Activated CD4-positive, alpha-beta T cell treated with anti-CD3 and anti-CD28 coated beads, Interleukin-2, amount 50 U/mL, for 24 hours (primary cell): ENCODE data around the gene DEFB132.

ENCODE experiments used
- DNase-seq, 2 donors: peaks; one replicate each; pipeline ENCODE4 v3.0.0-alpha.2; 2020; ENCODE audit warnings: low read depth in 1 of 2, low spot score in 1 of 2

DEFB132 gene

GRCh38 chr20:297098-297924 is 39.8 kb downstream of the DEFB132 start, which contains the start of gene ZCCHC3:
Gene ZCCHC3 (plus strand): TSS chr20:297570. CDS start chr20:297587, 17 bp downstream.
- DNase-seq = peak; percentile 63 to 73

- DNase-seq = peak in 1 of 2 donors; percentile 13
Observed at GRCh38 chr20:297925-298775, 40.6 kb downstream of the DEFB132 start.

GRCh38 chr20:298776-299391 is 41.4 kb downstream of the DEFB132 start:
- no peak for DNase-seq

- no peak for DNase-seq
Observed at GRCh38 chr20:300345-300990, 42.9 kb downstream of the DEFB132 start.

GRCh38 chr20:301886-302848 is 44.6 kb downstream of the DEFB132 start:
- no peak for DNase-seq

- DNase-seq = no peak
Observed at GRCh38 chr20:305745-306144, 48.2 kb downstream of the DEFB132 start.

GRCh38 chr20:308427-309038 is 51.0 kb downstream of the DEFB132 start:
- DNase-seq = no peak

- no peak for DNase-seq
Observed at GRCh38 chr20:309306-309840, 51.8 kb downstream of the DEFB132 start.

- peak; percentile 44 to 78 for DNase-seq
Observed at GRCh38 chr20:309841-310644, 52.5 kb downstream of the DEFB132 start.

GRCh38 chr20:310645-311044 is 53.1 kb downstream of the DEFB132 start:
- no peak for DNase-seq
